HepG2 (cell line): Measurements from ENCODE around the gene LTC4S. TPM values are rescaled to one million over a fixed set of nuclear protein-coding genes. Genes with fewer than 3 reads are reported as not detected.

Experiments used
- ATAC-seq: fragments of 200-7000 bp; cut with Tn5 transposase; 3 replicates; pipeline ENCODE4 v1.9.1; 2020; ENCODE audit warnings: mild to moderate bottlenecking, moderate library complexity
- BruUV-seq: library from RNA; stranded (reverse); fragments of 400-500 nt; replicated peaks from 2 replicates; lab custom pipeline; 2021; lab: Mats Ljungman, UMichigan
- CTCF ChIA-PET: fragments of 300-600 bp; formaldehyde crosslinking; extraction: SDS; loops from one replicate; lab custom pipeline; 2021; ENCODE audit warnings: low total read pairs, inconsistent platforms, low intra/inter-chr PET ratio; lab: Yijun Ruan, JAX
- POLR2A ChIA-PET: fragments of 350-600 bp; sonication (Branson Sonifier 250); formaldehyde crosslinking; loops from one replicate; lab custom pipeline; 2020; ENCODE audit warnings: antibody characterized with exemption, inconsistent platforms; lab: Yijun Ruan, JAX
- DNase-seq: peaks from one replicate; pipeline ENCODE4 v3.0.0-alpha.2; 2015; ENCODE audit warnings: low spot score
- FAIRE-seq: peaks from 3 replicates; lab custom pipeline; 2011; peaks lifted over from hg19 to GRCh38; lab: Jason Lieb, UNC
- H2AFZ ChIP-seq: one replicate; pipeline ENCODE4 v1.6.1; 2011; ENCODE audit warnings: low read length, inconsistent platforms
- H3K27ac ChIP-seq: fragments of 300-600 bp; 3 replicates; pipeline ENCODE4 v1.8.0; 2011; ENCODE audit warnings: mixed run types, mild to moderate bottlenecking, mixed read lengths, low read length, inconsistent platforms; ENCODE audit not compliant: insufficient read depth; ENCODE audit errors: extremely low read length
- H3K27me3 ChIP-seq, 2 experiments: fragments of 200-600 bp in 1 of 2; 2 replicates in 1 of 2; 3 replicates in 1 of 2; pipeline versions ENCODE4 v1.6.0 to v1.8.0; 2011; ENCODE audit warnings: low read length in 2 of 2, mild to moderate bottlenecking in 2 of 2, moderate library complexity in 2 of 2, inconsistent platforms in 1 of 2; ENCODE audit not compliant: insufficient read depth in 2 of 2, control insufficient read depth in 1 of 2
- H3K36me3 ChIP-seq, 2 experiments: fragments of 200-600 bp in 1 of 2; replicated peaks in 1 of 2; 2 replicates in 1 of 2; 3 replicates in 1 of 2; pipeline versions ENCODE4 v1.5.1 to v1.8.0; 2011; ENCODE audit warnings: low read length in 2 of 2, inconsistent platforms in 1 of 2; ENCODE audit not compliant: insufficient read depth in 2 of 2, control insufficient read depth in 1 of 2
- H3K4me1 ChIP-seq: 2 replicates; pipeline ENCODE4 v1.5.1; 2012; ENCODE audit warnings: low read length, inconsistent platforms; ENCODE audit not compliant: insufficient read depth
- H3K4me2 ChIP-seq: 2 replicates; pipeline ENCODE4 v1.6.0; 2011; ENCODE audit warnings: low read depth, low read length, inconsistent platforms
- H3K4me3 ChIP-seq, 3 experiments: fragments of 200-600 bp in 1 of 3; sonication (generic), shearing (Covaris generic) in 1 of 3; replicated peaks in 1 of 3; 2 replicates each; pipeline ENCODE4 v1.5.1; 2011 to 2016; ENCODE audit warnings: low read length in 3 of 3, inconsistent platforms in 2 of 3, low read depth in 2 of 3, mild to moderate bottlenecking in 2 of 3, control low read depth in 1 of 3, mixed read lengths in 1 of 3; ENCODE audit not compliant: insufficient read depth in 1 of 3
- H3K79me2 ChIP-seq: one replicate; pipeline ENCODE4 v1.6.1; 2011; ENCODE audit warnings: low read length, inconsistent platforms; ENCODE audit not compliant: insufficient read depth
- H3K9ac ChIP-seq: 2 replicates; pipeline ENCODE4 v1.6.0; 2011; ENCODE audit warnings: mild to moderate bottlenecking, low read depth, low read length, inconsistent platforms; ENCODE audit not compliant: insufficient read depth
- H3K9me3 ChIP-seq: 2 replicates; pipeline ENCODE4 v1.5.1; 2012; ENCODE audit warnings: mild to moderate bottlenecking, low read length
- H4K20me1 ChIP-seq: 2 replicates; pipeline ENCODE4 v1.6.0; 2011; ENCODE audit warnings: inconsistent platforms, mild to moderate bottlenecking, low read length, moderate library complexity; ENCODE audit not compliant: insufficient read depth
- AGO2 ChIP-seq: fragments of 200-400 bp; formaldehyde crosslinking; optimal IDR thresholded peaks from 2 replicates; pipeline ENCODE3; 2017; ENCODE audit warnings: mild to moderate bottlenecking, low read depth, low read length, moderate library complexity
- ISL2 ChIP-seq: sonication (generic); formaldehyde crosslinking; IDR thresholded peaks from 2 replicates; pipeline ENCODE4 v1.5.0; 2020; ENCODE audit warnings: missing genetic modification reagents
- PAX8 ChIP-seq: sonication (generic); formaldehyde crosslinking; IDR thresholded peaks from 2 replicates; pipeline ENCODE4 v1.8.0; 2022; ENCODE audit warnings: mild to moderate bottlenecking, missing genetic modification reagents, borderline replicate concordance
- PTBP1 ChIP-seq: fragments of 200-400 bp; formaldehyde crosslinking; IDR thresholded peaks from 2 replicates; pipeline ENCODE4 v1.6.1; 2018; ENCODE audit warnings: low read length, low read depth; ENCODE audit not compliant: poor library complexity, severe bottlenecking
- RBFOX2 ChIP-seq: fragments of 200-400 bp; formaldehyde crosslinking; IDR thresholded peaks from 2 replicates; pipeline ENCODE4 v1.6.1; 2017; ENCODE audit warnings: low read depth, mild to moderate bottlenecking, low read length
- RBM22 ChIP-seq: fragments of 200-400 bp; formaldehyde crosslinking; optimal IDR thresholded peaks from 2 replicates; pipeline ENCODE3; 2017; ENCODE audit warnings: mild to moderate bottlenecking, low read length, moderate library complexity
- SALL2 ChIP-seq: sonication (generic); formaldehyde crosslinking; IDR thresholded peaks from 2 replicates; pipeline ENCODE4 v1.8.1; 2023; ENCODE audit warnings: mild to moderate bottlenecking, missing genetic modification reagents, inconsistent platforms
- THAP11 ChIP-seq: IDR thresholded peaks from 2 replicates; pipeline ENCODE4 v1.6.1; 2016; ENCODE audit warnings: missing biosample characterization, missing genetic modification reagents
- ZBTB38 ChIP-seq: sonication (generic); formaldehyde crosslinking; IDR thresholded peaks from 2 replicates; pipeline ENCODE4 v1.5.1; 2020; ENCODE audit warnings: mild to moderate bottlenecking, missing genetic modification reagents
- ZBTB4 ChIP-seq: sonication (generic); formaldehyde crosslinking; IDR thresholded peaks from 2 replicates; pipeline ENCODE4 v1.4.0; 2020; ENCODE audit warnings: missing genetic modification reagents, mild to moderate bottlenecking, borderline replicate concordance
- ZNF136 ChIP-seq: sonication (generic); formaldehyde crosslinking; IDR thresholded peaks from 2 replicates; pipeline ENCODE4 v1.8.1; 2022; ENCODE audit warnings: low read depth, mild to moderate bottlenecking, moderate library complexity, missing genetic modification reagents
- ZNF225 ChIP-seq: sonication (generic); formaldehyde crosslinking; IDR thresholded peaks from 2 replicates; pipeline ENCODE4 v1.4.0; 2020; ENCODE audit warnings: mild to moderate bottlenecking, missing genetic modification reagents
- ZNF543 ChIP-seq: sonication (generic); formaldehyde crosslinking; IDR thresholded peaks from 2 replicates; pipeline ENCODE4 v1.4.0; 2020; ENCODE audit warnings: mild to moderate bottlenecking, missing genetic modification reagents
- ZNF687 ChIP-seq: sonication (generic); formaldehyde crosslinking; IDR thresholded peaks from 2 replicates; pipeline ENCODE4 v1.5.1; 2020; ENCODE audit warnings: mild to moderate bottlenecking, missing genetic modification reagents, moderate library complexity
- WGBS: methylation state at CpG from one replicate; pipeline ENCODE4 v1.1.6; 2017; ENCODE audit warnings: low lambda C conversion rate; 5-methylcytosine and 5-hydroxymethylcytosine counted together
- in situ Hi-C: cut with HindIII; loops from 2 replicates; pipeline ENCODE4 v1.10.0; 2017; ENCODE audit warnings: low pct_unique_long_range_greater_than_20kb; ENCODE audit not compliant: extremely low pct_ligation_motif_present
- intact Hi-C: fragments of 100-400 bp; cut with micrococcal nuclease; formaldehyde crosslinking; loops from one replicate; pipeline ENCODE4 v1.10.0; 2022; ENCODE audit not compliant: unreplicated experiment
- polyA plus RNA-seq, 8 experiments: library from polyadenylated mRNA; depleted of rRNA in 3 of 8; stranded (reverse) in 7 of 8; unstranded in 1 of 8; fragments of >200 nt; fragmentation: Illumina TruSeq in 4 of 8; extraction: Trizol in 4 of 8; gene quantifications; 2 replicates each; pipeline versions ENCODE4 v1.2.1 to v1.2.3, GENCODE V29; 2011 to 2016; ENCODE audit warnings: low read depth in 4 of 8, missing spikeins in 1 of 8, mixed read lengths in 1 of 8; ENCODE audit not compliant: insufficient read depth in 1 of 8
- total RNA-seq, 5 experiments: library from RNA; depleted of rRNA; stranded (reverse); fragments of >200 nt; fragmentation: Illumina TruSeq; extraction: Trizol; gene quantifications; 2 replicates each; pipeline ENCODE4 v1.2.3, GENCODE V29; 2016; ENCODE audit warnings: low read depth in 1 of 5
- TF ChIP-seq, protein P1 (sequence below): sonication (generic); formaldehyde crosslinking; IDR thresholded peaks from 2 replicates; pipeline ENCODE4 v1.4.0; 2020; ENCODE audit warnings: mild to moderate bottlenecking, missing genetic modification reagents

The LTC4S gene
- total and polyA plus RNA-seq, 2 of the 13 experiments (the other 11 are each of a cell fraction or from before 2014, with no cell fraction given): 0.35 TPM; not detected in 1

DNA sequence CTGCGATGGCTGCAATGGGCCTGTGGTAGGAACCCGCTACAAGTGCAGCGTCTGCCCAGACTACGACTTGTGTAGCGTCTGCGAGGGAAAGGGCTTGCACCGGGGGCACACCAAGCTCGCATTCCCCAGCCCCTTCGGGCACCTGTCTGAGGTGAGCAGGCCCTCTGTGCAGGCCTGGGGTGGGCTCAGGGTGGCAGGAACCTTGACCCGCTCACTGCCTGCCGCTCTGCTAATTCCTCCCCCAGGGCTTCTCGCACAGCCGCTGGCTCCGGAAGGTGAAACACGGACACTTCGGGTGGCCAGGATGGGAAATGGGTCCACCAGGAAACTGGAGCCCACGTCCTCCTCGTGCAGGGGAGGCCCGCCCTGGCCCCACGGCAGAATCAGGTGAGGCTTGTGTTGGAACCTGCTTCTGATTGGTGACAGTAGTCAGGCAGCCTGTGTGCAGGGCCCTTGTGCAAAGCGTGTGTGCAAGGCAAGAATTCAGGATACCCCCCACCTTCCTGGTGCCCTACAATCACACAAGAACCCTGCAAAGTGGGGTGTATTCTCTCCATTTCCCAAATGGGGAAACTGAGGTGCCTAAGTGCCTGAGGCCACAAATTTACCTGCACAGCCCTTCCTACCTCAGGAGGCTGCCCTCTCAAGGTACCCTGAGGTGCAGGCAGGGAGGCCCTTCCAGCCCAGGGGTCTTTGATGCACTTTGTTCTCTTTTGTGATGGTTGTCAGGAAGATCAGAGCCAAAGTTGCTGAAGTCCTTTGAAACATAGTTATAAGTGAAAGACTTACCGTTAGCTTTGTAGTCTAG, 30.4 kb downstream of the LTC4S start:
- Histone ChIP-seq H2AFZ (no peak overlapping the region), H3K4me3 (peak overlapping the region in 2 of 3 experiments; percentile 23 to 44; a peak in 2 of 6 replicates), H3K4me2 (peak overlapping the region; percentile 75), H3K36me3 (peaks cover 25 to 49% of the 10 kb centered on the region in 2 experiments), H3K27ac (peak overlapping the region; percentile 62), H3K9ac (peak overlapping the region; percentile 29; the same call in 1 of the 2 replicates), H3K27me3 (no peaks in the 10 kb centered on the region), H4K20me1 (peaks cover 51% of the 10 kb centered on the region), H3K9me3 (no peaks in the 10 kb centered on the region), H3K4me1 (peaks cover 84% of the 10 kb centered on the region), H3K79me2 (peaks cover 50% of the 10 kb centered on the region)
- FAIRE-seq (peak; percentile 23), DNase-seq (no peak), ATAC-seq (no peak)
- 85% methylated on average over 14 of the region's 22 CpGs for WGBS
- intact Hi-C loops (no loop called here), in situ Hi-C loops (no loop called here)
- ChIA-PET CTCF (interaction anchor here (1.4 kb wide), 1 partner anchor 22 kb away, joined by 3 read pairs; no protein-coding TSS in a partner anchor), POLR2A (interaction anchor here (1.0 to 2.9 kb wide), 4 partner anchors 14 to 31 kb away, joined by 3 to 13 read pairs (median 10); partner anchors contain the start of gene LTC4S)
- no TSS peak for BruUV-seq
- no peak for TF ChIP-seq ZNF136 (CRISPR knock-in tag)
- no peak for TF ChIP-seq ZNF543 (CRISPR knock-in tag)
- TF ChIP-seq ZNF225: peak; percentile 40; the same call in 1 of the 2 replicates
- TF ChIP-seq RBFOX2: peak; percentile 85
- peak; percentile 3 for TF ChIP-seq PTBP1
- peak; percentile 98 for TF ChIP-seq AGO2
- TF ChIP-seq ISL2 (CRISPR knock-in tag): peak; percentile 42; the same call in 1 of the 2 replicates
- TF ChIP-seq ZBTB38: peak; percentile 75; the same call in 1 of the 2 replicates
- 0 out of 2 replicates have a peak, but pooled peaks have one; percentile 58 for TF ChIP-seq ZBTB4 (CRISPR knock-in tag)
- peak; percentile 63 for TF ChIP-seq RBM22
- no peak for TF ChIP-seq PAX8 (CRISPR knock-in tag)
- no peak for TF ChIP-seq SALL2
- TF ChIP-seq, protein P1, sequence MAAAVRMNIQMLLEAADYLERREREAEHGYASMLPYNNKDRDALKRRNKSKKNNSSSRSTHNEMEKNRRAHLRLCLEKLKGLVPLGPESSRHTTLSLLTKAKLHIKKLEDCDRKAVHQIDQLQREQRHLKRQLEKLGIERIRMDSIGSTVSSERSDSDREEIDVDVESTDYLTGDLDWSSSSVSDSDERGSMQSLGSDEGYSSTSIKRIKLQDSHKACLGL (CRISPR knock-in tag): 0 out of 2 replicates have a peak, but pooled peaks have one; percentile 33
- TF ChIP-seq THAP11: 0 out of 2 replicates have a peak, but pooled peaks have one; percentile 11
- peak; percentile 44; the same call in 1 of the 2 replicates for TF ChIP-seq ZNF687 (CRISPR knock-in tag)
